HepG2 (cell line): ENCODE data around the gene TMEM80.

Experiments
- ATF7-NPFF ChIP-seq: sonication (generic); formaldehyde crosslinking; IDR thresholded peaks from 2 replicates; pipeline ENCODE4 v1.8.1; 2023; ENCODE audit warnings: mild to moderate bottlenecking, low read depth, missing genetic modification reagents, moderate library complexity
- IRF2 ChIP-seq: IDR thresholded peaks from 2 replicates; pipeline ENCODE4 v1.6.1; 2018; ENCODE audit warnings: missing genetic modification reagents, missing compliant biosample characterization
- ZNF576 ChIP-seq: sonication (generic); formaldehyde crosslinking; IDR thresholded peaks from 2 replicates; pipeline ENCODE4 v1.4.0; 2020; ENCODE audit warnings: mild to moderate bottlenecking, missing genetic modification reagents

- TF ChIP-seq ATF7-NPFF (CRISPR knock-in tag) (no peak), ZNF576 (CRISPR knock-in tag) (no peak), IRF2 (no peak)
These were observed 8.6 kb downstream of the TMEM80 start for GRCh38 chr11:704228-704674.
